PC-9 (cell line): ENCODE measurements around the gene SLK.

Source experiments
- EZH2 ChIP-seq: fragments of 200-600 bp; sonication (generic); IDR thresholded peaks from 2 replicates; pipeline ENCODE4 v1.8.0; 2017; ENCODE audit warnings: antibody characterized with exemption, low read depth
- TF ChIP-seq, protein P1 (sequence below): fragments of 200-600 bp; sonication (generic); conservative IDR thresholded peaks from 2 replicates; pipeline ENCODE4 v1.6.1; 2017; ENCODE audit warnings: mixed run types, antibody characterized with exemption, mild to moderate bottlenecking, moderate library complexity

DNA sequence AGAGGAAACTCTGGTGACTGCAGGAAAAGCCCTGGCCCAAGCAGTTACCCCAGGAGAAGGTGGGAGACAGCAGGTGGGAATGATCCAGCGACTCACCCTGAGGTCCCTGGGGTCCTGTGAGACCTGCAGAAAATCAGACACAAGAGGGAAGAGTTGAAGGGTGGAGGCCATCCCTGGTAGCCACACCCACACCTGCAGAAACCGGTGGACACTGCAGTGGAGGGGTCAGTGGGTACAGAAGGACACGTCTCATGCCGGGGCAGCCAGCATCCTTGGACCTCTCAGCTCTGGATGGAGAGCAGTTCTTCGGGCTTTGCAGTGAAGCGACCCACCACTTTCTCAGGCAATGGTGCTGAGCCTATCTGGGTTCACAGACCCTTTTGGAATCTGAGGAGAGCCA, 79.7 kb downstream of the SLK start:
- TF ChIP-seq, protein P1, sequence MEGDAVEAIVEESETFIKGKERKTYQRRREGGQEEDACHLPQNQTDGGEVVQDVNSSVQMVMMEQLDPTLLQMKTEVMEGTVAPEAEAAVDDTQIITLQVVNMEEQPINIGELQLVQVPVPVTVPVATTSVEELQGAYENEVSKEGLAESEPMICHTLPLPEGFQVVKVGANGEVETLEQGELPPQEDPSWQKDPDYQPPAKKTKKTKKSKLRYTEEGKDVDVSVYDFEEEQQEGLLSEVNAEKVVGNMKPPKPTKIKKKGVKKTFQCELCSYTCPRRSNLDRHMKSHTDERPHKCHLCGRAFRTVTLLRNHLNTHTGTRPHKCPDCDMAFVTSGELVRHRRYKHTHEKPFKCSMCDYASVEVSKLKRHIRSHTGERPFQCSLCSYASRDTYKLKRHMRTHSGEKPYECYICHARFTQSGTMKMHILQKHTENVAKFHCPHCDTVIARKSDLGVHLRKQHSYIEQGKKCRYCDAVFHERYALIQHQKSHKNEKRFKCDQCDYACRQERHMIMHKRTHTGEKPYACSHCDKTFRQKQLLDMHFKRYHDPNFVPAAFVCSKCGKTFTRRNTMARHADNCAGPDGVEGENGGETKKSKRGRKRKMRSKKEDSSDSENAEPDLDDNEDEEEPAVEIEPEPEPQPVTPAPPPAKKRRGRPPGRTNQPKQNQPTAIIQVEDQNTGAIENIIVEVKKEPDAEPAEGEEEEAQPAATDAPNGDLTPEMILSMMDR, result no peak
- TF ChIP-seq EZH2, result no peak
